Right ventricle myocardium superior (tissue), 1 donor: Measurements from ENCODE around the gene BMP2K. TPM values are rescaled to one million over a fixed set of nuclear protein-coding genes. Genes with fewer than 3 reads are reported as not detected.

ENCODE experiments used
- ATAC-seq: fragments of 200-7000 bp; cut with Tn5 transposase; one replicate; pipeline ENCODE4 v1.9.1; 2020; ENCODE audit warnings: mild to moderate bottlenecking; ENCODE audit not compliant: poor library complexity
- DNase-seq: peaks from one replicate; pipeline ENCODE4 v3.0.0-alpha.2; 2020
- intact Hi-C: fragments of 100-400 bp; cut with DNase I; formaldehyde crosslinking; loops from one replicate; pipeline ENCODE4 v1.11.2; 2022
- microRNA-seq: library from miRNA; unstranded; fragments of <30 nt; microRNA quantifications from one replicate; pipeline ENCODE4 v1.2.0, GENCODE V29; 2020
- total RNA-seq: library from RNA; stranded (reverse); fragmentation: NEBNext Ultra II Directional; extraction: Animal tissue kit (Norgen Biotek cat#: 25700); gene quantifications from one replicate; pipeline ENCODE4 v1.2.1, GENCODE V29; 2021
- donor health status: DM: no; HTN: yes; CAD: no; lungs with severe emphysema.

Gene BMP2K
- total RNA-seq, 1 donor from 2014 or later, result 25.1 TPM

DNA sequence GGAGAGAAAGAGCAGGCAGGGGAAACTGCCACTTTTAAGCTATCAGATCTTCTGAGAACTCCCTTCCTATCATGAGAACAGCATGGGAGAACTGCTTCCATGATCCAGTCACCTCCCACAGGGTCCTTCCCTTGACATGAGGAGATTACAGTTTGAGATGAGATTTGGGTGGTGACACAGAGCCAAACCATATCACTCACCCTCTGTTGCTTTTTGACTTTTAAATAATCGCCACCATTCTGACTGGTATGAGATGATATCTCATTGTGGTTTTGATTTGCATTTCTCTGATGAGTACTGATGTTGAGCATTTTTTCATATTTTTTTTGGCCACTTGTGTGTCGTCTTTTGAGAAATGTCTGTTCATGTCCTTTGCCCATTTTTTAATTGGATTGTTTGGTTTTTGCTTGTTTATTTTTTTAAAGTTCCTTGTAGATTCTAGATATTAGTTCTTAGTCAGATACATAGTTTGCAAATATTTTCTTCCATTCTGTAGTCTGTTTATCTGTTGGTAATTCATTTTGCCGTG lies 169.6 kb downstream of the BMP2K start:
- DNase-seq (no peak), ATAC-seq (no peak)
- intact Hi-C loops, result no loop called here

DNA sequence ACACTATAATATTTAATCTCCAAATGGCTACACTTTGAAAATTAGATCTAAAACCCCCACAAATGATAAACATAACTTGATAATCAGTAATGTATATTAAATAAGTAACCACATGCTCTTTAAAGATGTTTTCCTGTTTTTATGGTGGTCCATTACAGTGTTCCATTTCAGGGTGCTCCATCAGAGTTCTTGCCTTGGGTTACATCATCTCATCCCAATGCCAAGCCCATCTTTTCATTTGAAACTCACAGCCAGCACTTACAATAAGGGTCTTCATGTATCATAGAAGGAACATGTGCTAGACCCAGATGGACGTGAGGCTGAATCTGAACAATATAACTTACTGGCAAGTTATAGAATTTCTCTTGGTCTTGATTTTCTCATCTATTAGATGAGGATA lies 173.6 kb downstream of the BMP2K start:
- no peak for DNase-seq
- no peak for ATAC-seq
- intact Hi-C loops, result loop anchor here (10.0 kb wide), 2 partner anchors 1255 to 1385 kb away; partner anchors contain the start of gene CFAP299

DNA sequence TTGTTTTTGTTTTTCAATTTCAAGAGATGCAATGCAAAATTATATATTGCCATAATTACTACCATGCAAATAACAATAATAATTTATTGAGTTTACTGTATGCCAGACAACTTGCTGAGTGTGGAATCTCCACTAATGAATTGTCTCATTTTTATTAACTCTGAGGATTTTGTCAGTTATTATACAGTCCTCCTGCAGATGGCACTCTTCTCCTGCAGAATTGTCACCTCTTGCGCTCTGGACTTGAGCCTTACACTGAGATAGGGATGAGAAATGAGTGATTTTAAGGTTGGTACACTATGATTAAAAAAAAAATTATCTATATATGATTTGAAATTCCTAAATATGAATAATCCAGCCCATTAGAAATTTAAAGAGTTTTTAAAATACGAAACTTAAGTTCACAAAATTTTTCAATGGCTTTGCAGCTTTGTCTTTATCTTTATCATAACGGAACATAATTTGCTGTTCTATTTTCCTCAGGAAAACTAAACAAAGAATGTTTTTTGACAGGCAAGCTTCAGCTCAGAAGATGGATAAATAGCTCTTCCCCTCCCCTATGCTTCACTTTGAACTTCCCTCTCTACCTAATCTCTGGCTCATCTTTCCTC lies 175.8 kb downstream of the BMP2K start:
- ATAC-seq (peak; percentile 85), DNase-seq (no peak)
- intact Hi-C loops, result loop anchor here (10.0 kb wide), 2 partner anchors 1253 to 1383 kb away; partner anchors contain the start of gene CFAP299

DNA sequence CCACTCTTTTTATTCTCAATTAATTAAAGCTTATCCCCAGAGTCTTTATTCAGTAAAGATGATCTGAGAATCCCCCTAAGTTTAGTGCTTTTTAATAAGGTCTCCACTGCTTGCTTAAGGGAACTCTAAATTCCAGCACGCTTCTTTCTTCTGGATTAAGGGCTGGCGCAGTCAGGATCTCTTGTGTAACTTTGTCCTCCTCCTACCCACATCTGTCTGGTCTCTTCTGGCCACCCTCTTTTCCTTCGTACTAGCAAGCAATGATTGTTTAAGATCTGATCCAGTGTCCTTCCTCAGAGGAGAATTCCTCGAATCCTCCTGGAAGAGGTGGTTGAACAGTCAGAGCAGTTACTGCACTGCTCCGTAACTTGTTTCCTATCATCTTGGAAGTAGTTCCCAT lies 177.1 kb downstream of the BMP2K start:
- intact Hi-C loops, result loop anchor here (10.0 kb wide), 2 partner anchors 1252 to 1382 kb away; partner anchors contain the start of gene CFAP299
- peak; percentile 39 for ATAC-seq
- DNase-seq, result no peak

DNA sequence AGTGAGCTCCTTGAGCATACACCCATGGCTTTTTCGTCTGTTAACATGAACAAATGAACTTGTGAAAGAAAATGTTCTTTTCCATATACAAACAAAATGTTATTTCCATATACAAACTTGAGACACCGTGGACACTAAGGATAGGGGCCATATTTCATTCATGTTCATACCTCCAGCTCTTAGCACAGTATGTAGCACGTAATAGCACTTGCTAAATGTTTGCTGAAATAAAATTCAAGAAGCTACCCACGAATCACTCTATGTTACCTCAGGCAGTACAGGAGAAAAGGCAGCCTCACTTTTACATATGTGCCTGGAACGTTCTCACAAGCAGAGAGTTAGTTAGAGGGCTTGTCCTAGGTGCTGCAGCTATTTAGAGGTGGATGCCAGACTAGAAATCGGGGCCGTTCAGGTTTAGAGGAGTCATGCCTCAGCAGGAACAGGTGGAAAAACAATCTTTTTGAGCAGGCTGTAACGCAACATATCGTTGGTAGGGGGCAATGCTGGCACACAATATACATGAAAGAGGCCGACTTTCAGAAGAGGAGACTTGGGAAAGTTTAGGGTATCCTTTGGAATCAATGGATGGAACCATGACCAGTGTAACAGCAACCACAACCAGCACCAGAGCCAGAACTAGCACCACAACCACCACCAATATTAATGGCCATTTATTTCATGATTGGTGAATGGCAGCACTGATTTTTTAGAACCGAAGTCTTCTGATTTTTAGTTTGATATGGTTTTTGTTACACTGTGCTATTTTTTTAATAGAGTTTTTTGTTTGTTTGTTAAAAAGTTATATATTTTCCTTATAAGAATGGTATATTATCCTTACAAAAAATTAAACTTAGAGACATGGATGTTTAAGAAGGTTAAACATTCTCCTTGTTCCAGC lies 177.9 kb downstream of the BMP2K start:
- no peak for DNase-seq
- intact Hi-C loops, result loop anchor here (10.0 kb wide), 2 partner anchors 1251 to 1381 kb away; partner anchors contain the start of gene CFAP299
- no peak for ATAC-seq

DNA sequence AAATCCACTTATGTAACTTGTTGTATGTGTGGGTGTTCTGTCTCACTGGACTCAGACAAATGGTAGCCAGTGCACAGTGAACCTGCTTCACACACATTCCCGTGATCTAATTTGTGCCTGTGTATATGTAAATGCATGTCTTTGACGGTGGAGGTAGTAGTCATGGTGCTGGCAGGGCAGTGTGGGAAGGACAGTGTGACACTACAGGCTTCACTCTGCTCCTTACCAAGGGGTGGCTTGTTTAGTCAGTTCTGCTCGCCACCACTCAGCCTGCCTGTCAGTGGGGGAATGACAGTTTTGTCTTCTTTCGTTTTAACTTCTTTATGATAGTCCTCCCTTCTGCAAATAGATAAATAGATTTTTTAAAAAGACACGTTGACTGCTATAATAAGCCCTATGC lies 180.8 kb downstream of the BMP2K start:
- ATAC-seq (no peak), DNase-seq (no peak)
- intact Hi-C loops, result loop anchor here (10.0 kb wide), 2 partner anchors 1248 to 1378 kb away; partner anchors contain the start of gene CFAP299

DNA sequence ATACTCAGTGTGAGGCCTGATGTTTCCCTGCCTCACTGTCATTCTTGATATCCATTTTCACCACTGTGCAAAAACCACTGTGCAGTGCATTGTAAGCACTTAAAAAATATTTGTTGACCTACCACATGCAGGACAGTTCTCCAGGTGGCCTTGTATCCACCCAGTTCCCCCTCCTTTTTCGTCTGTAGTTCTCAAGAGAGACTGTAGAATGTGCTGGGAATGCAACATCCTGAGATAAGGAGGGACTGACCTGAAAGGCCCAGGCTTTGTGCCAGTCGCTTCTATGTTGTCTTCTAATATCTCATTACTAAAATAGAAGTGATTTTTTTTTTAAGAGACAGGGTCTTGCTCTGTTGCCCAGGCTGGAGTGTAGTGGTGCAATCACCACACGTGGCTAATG lies 184.8 kb downstream of the BMP2K start:
- DNase-seq (no peak), ATAC-seq (no peak)
- intact Hi-C loops, result no loop called here

Small RNA genes within 50 kb of the gene (microRNA-seq; reads per million reads assigned to microRNA genes)
- not detected for gene MIR5096

Other genes with a start within 250 kb of the BMP2K start
- gene ANXA3, start 224.6 kb upstream of the BMP2K start, total RNA-seq, result 41.4 TPM
- 6.9 TPM for gene PAQR3, start 163.1 kb downstream of the BMP2K start, total RNA-seq